Suprapubic skin (tissue), 3 donors: ENCODE results near the gene PGGT1B.

ENCODE experiments used
- EP300 ChIP-seq: sonication (generic); formaldehyde crosslinking; IDR thresholded peaks from one replicate; pipeline ENCODE4 v1.6.1; 2017; ENCODE audit warnings: antibody characterized with exemption
- TF ChIP-seq, protein P1 (sequence below), 2 donors: fragments of 200-600 bp in 1 of 2; fragments of 450-650 bp in 1 of 2; sonication (generic) in 1 of 2; IDR thresholded peaks; one replicate each; pipeline ENCODE4 v1.5.1; 2016 to 2019; ENCODE audit warnings: antibody characterized with exemption in 2 of 2, mild to moderate bottlenecking in 1 of 2, moderate library complexity in 1 of 2

DNA sequence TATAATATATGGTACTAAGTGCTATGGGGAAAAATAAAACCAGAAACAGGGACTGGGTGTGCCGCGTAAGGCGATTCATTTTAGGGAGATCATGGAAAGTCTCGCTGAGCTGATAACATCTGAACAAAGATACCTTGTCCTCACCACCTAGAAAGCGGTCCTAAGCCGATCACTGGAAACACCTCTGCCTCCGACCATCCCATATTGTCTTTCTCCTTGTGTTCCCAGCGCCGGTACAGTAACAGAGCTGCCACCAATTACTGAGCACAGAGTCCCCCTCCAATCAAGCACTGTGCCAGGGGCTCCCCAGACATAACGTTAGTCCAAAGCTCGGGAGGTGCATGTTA, 33.1 kb upstream of the PGGT1B start:
- TF ChIP-seq, protein P1, sequence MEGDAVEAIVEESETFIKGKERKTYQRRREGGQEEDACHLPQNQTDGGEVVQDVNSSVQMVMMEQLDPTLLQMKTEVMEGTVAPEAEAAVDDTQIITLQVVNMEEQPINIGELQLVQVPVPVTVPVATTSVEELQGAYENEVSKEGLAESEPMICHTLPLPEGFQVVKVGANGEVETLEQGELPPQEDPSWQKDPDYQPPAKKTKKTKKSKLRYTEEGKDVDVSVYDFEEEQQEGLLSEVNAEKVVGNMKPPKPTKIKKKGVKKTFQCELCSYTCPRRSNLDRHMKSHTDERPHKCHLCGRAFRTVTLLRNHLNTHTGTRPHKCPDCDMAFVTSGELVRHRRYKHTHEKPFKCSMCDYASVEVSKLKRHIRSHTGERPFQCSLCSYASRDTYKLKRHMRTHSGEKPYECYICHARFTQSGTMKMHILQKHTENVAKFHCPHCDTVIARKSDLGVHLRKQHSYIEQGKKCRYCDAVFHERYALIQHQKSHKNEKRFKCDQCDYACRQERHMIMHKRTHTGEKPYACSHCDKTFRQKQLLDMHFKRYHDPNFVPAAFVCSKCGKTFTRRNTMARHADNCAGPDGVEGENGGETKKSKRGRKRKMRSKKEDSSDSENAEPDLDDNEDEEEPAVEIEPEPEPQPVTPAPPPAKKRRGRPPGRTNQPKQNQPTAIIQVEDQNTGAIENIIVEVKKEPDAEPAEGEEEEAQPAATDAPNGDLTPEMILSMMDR (IDR thresholded peaks at IDR 0.05): no peak
- no peak for TF ChIP-seq EP300
